Spleen (tissue), 7 donors: Measurements from ENCODE around the gene HTR3D.

Experiments used
- POLR2A ChIP-seq, 3 donors: fragments of 450-650 bp; IDR thresholded peaks; one replicate each; pipeline ENCODE4 v1.5.1; 2017; ENCODE audit warnings: antibody characterized with exemption in 3 of 3, mild to moderate bottlenecking in 1 of 3
- POLR2AphosphoS5 ChIP-seq, 3 donors: sonication (generic); formaldehyde crosslinking; IDR thresholded peaks; one replicate each; pipeline ENCODE4 v1.5.1; 2017; ENCODE audit warnings: antibody characterized with exemption in 3 of 3
- TF ChIP-seq, protein P1 (sequence below), 11 experiments: fragments of 200-600 bp in 7 of 11; fragments of 450-650 bp in 4 of 11; sonication (generic) in 4 of 11; IDR thresholded peaks in 8 of 11; conservative IDR thresholded peaks in 3 of 11; 1 replicate in 7 of 11; 2 replicates in 4 of 11; pipeline versions ENCODE4 v1.4.0 to v1.8.0; 2016 to 2021; ENCODE audit warnings: antibody characterized with exemption in 11 of 11, inconsistent platforms in 4 of 11, mild to moderate bottlenecking in 1 of 11
- donor health status: DM: no; HTN: no; CAD: no; lungs with moderate emphysema.
- donor health status: DM: no; HTN: no; CAD: no.
- donor health status: DM: no; HTN: no; CAD: no.

DNA sequence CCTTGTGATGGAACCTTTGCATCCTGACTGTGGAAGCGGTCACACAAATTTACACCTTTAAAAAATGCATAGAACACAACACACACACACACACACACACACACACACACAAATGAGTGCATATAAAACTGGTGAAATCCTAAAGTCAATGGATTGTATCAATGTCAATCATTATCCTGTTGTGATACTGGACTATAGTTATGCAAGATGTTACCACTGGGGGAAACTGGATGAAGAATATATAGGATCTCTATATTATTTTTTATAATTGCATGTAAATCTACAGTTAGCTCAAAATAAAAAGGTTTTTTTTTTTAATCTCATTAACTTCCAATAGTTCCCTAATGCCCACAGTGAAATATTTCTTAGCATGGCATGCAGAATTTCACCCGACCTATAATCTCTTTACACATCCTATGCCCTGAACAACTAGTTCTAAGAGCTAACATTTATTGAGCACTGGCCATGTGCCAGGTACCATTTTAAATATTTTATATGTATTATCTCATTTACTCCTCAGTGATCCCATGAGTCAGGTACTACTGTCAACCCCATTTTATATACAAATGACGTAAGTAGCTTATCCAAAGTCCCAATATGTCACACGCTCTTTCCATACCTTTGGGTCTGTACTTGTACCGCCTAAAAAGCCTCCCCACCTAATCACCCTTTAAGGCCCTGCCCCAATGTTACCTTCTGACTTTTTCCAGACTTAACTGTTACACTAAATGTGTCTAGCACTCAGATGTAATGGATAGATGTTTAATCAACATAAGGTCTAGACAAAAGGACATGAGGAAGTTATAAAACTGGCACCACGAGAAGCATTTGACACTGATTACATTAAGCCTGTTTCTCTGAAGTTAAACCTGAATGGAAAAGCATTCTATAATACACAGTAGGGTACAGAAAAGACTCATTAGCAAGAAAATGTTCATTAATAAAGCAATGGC, 19.3 kb upstream of the HTR3D start:
- TF ChIP-seq POLR2AphosphoS5 (IDR thresholded peaks at IDR 0.05) (no peak), POLR2A (IDR thresholded peaks at IDR 0.05) (no peak)
- TF ChIP-seq, protein P1, sequence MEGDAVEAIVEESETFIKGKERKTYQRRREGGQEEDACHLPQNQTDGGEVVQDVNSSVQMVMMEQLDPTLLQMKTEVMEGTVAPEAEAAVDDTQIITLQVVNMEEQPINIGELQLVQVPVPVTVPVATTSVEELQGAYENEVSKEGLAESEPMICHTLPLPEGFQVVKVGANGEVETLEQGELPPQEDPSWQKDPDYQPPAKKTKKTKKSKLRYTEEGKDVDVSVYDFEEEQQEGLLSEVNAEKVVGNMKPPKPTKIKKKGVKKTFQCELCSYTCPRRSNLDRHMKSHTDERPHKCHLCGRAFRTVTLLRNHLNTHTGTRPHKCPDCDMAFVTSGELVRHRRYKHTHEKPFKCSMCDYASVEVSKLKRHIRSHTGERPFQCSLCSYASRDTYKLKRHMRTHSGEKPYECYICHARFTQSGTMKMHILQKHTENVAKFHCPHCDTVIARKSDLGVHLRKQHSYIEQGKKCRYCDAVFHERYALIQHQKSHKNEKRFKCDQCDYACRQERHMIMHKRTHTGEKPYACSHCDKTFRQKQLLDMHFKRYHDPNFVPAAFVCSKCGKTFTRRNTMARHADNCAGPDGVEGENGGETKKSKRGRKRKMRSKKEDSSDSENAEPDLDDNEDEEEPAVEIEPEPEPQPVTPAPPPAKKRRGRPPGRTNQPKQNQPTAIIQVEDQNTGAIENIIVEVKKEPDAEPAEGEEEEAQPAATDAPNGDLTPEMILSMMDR (IDR thresholded peaks at IDR 0.05 in 8 of 11, conservative IDR thresholded peaks at IDR 0.05 in 3 of 11) = no peak
